DOHH2 (cell line): ENCODE data around the gene IER2.

Experiments used
- EZH2phosphoT487 ChIP-seq: fragments of 200-600 bp; sonication (generic); IDR thresholded peaks from 2 replicates; pipeline ENCODE4 v1.6.1; 2017; ENCODE audit warnings: borderline replicate concordance, mild to moderate bottlenecking, antibody characterized with exemption, low read length, moderate library complexity, mixed read lengths
- TF ChIP-seq, protein P1 (sequence below): fragments of 200-600 bp; sonication (generic); IDR thresholded peaks from one replicate; pipeline ENCODE4 v1.5.1; 2014; ENCODE audit warnings: antibody characterized with exemption, mild to moderate bottlenecking, low read depth, low read length; ENCODE audit not compliant: poor library complexity, severe bottlenecking

DNA sequence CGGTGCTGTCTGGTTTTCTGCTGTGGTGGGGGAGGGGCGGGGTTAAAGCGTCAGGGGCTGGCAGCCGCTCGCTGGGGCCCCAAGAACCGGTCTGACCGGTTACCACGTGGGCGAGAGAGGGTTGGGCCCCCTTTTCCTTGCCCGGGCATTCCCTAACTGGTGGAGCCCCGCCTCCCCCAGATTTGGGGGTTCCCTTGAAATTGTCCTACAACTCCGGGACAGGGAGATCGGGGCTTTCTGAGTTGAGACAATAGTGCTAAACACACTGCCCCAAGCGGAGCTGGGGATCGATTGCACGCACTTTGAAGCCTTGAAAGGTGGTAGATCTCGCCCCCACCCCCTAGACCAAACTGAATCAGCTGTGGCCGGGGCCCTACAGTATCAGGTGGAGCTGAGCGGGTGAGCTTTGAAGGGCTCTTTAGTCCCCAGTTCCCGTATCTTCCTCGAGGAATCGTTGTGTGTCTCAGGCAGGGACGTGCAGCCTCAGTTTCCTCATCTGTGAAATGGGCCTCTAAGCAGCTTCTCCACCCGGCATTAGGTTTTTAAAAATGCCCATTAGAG is 4.8 kb downstream of the IER2 start:
- TF ChIP-seq, protein P1, sequence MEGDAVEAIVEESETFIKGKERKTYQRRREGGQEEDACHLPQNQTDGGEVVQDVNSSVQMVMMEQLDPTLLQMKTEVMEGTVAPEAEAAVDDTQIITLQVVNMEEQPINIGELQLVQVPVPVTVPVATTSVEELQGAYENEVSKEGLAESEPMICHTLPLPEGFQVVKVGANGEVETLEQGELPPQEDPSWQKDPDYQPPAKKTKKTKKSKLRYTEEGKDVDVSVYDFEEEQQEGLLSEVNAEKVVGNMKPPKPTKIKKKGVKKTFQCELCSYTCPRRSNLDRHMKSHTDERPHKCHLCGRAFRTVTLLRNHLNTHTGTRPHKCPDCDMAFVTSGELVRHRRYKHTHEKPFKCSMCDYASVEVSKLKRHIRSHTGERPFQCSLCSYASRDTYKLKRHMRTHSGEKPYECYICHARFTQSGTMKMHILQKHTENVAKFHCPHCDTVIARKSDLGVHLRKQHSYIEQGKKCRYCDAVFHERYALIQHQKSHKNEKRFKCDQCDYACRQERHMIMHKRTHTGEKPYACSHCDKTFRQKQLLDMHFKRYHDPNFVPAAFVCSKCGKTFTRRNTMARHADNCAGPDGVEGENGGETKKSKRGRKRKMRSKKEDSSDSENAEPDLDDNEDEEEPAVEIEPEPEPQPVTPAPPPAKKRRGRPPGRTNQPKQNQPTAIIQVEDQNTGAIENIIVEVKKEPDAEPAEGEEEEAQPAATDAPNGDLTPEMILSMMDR: peak; percentile 63
- no peak for TF ChIP-seq EZH2phosphoT487
